ENCODE data around the gene BHMT.
"Not testable (repeated sequence)": the region's sequence is repeated elsewhere in the genome, so short reads cannot be mapped to it uniquely, and the experiment has no call there.

BHMT gene

DNA sequence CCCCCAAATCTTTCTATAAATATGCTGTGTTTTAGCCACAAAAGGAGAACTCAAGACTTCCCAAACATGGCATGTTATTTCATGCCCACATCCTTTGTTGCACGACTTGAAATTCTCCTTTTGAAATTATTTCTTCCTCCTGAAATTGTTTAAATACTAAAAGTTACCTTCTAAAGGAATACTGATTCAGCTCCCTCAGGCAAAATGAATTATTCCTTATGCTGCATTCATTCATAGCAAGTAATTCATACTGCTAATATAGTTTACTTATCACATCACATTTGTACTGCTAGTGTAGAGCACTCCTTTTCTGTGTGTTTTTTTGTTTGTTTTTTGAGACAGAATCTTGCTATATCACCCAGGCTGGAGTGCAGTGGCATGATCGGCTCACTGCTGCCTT lies 45.7 kb downstream of the BHMT start:
- H3K4me3 ChIP-seq (ENCODE audit: low read depth, low read length), result no peak overlapping the region
- DNase-seq (ENCODE audit: low read depth, low spot score), result no peak
- in situ Hi-C loops (cut with HindIII; ENCODE audit: low sequenced_read_pairs), result no loop called here
- TF ChIP-seq, protein P1, sequence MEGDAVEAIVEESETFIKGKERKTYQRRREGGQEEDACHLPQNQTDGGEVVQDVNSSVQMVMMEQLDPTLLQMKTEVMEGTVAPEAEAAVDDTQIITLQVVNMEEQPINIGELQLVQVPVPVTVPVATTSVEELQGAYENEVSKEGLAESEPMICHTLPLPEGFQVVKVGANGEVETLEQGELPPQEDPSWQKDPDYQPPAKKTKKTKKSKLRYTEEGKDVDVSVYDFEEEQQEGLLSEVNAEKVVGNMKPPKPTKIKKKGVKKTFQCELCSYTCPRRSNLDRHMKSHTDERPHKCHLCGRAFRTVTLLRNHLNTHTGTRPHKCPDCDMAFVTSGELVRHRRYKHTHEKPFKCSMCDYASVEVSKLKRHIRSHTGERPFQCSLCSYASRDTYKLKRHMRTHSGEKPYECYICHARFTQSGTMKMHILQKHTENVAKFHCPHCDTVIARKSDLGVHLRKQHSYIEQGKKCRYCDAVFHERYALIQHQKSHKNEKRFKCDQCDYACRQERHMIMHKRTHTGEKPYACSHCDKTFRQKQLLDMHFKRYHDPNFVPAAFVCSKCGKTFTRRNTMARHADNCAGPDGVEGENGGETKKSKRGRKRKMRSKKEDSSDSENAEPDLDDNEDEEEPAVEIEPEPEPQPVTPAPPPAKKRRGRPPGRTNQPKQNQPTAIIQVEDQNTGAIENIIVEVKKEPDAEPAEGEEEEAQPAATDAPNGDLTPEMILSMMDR (IDR thresholded peaks at IDR 0.05; ENCODE audit: low read depth, low read length), result no peak

DNA sequence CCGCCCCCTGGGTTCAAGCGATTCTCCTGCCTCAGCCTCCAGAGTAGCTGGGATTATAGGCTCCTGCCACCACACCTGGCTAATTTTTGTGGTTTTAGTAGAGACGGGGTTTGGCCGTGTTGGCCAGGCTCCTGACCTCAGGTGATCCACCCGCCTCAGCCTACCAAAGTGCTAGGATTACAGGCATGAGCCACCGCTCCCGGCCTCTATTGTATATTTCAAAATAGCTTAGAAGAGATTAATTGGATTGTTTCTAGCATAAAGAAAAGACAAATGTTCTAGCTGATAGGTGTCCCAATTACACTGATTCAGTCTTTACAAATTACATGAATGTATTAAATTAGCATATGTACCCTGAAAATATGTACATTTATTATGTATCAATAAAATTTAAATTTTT lies 50.0 kb downstream of the BHMT start:
- H3K4me3 ChIP-seq (ENCODE audit: low read depth, low read length); in situ Hi-C loops (cut with HindIII; ENCODE audit: low sequenced_read_pairs); DNase-seq (ENCODE audit: low read depth, low spot score): not testable (repeated sequence)

DNA sequence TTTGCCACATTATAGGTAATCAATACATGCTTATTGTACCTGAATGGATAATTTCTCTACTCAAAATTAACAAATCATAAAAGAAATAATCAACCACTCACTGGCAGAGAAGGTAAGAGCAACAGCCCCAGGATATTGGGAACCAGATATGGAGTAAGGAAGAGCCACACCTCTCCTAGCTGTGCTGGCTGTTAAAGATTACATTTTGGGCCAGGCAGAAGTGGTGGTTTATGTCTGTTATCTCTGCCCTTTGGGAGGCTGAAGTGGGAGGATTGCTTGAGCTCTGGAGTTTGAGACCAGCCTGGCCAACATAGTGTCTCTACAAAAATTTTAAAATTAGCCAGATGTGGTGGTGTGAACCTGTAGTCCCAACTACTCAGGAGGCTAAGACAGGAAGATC lies 56.4 kb downstream of the BHMT start:
- DNase-seq (ENCODE audit: low read depth, low spot score), result no peak
- in situ Hi-C loops (cut with HindIII; ENCODE audit: low sequenced_read_pairs), result no loop called here
- TF ChIP-seq, protein P1 (IDR thresholded peaks at IDR 0.05; ENCODE audit: low read depth, low read length), result no peak
- H3K4me3 ChIP-seq (ENCODE audit: low read depth, low read length), result no peak overlapping the region

DNA sequence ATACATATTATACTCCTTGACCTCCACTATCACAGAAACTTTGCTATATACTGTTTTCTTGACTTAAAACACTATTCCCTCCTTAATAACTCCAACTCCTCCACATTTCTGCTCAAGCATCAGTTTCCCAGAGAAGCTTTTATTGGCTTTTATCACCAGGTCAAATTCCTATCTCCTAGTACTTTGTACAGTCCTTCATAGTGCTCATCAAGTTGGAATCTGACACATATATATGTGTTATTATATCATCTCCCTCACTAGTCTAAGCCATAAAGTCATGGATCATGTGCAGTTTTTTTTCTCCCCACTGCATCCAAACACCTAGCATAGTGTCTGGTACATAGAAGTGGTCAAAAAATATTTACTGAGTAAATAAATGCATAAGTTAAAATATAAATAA lies 59.1 kb downstream of the BHMT start:
- TF ChIP-seq, protein P1 (IDR thresholded peaks at IDR 0.05; ENCODE audit: low read depth, low read length), result no peak
- H3K4me3 ChIP-seq (ENCODE audit: low read depth, low read length), result no peak overlapping the region
- in situ Hi-C loops (cut with HindIII; ENCODE audit: low sequenced_read_pairs), result no loop called here
- DNase-seq (ENCODE audit: low read depth, low spot score), result no peak

DNA sequence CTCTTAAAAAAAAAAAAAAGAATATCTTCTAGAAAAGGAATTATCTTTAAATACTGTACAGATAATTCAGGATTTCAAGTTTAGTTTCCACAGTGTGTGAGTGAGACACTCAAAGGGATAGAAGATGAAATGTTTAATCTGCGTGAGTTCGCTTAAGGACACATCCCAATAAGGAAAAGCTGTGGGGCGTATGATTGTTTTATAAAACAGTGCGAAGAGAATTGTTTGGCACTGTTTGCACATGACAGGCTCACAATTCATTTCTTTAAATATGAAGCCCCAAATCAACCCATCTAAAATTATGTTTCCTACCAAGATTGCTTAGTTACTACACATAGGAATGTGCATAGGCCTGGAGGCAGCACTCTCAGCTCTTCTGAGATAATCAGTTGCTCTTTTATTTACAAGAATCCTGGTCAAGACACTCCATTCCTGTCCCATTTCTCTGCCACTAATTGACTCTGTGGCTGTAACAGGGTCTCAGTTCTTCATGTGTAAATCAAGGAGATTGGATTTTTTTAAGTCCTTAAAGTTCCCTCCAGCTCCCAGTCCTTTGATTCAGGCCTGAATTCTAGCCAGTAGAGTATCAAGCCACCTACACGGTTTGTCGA lies 60.1 kb downstream of the BHMT start:
- in situ Hi-C loops (cut with HindIII; ENCODE audit: low sequenced_read_pairs), result no loop called here
- no peak overlapping the region for H3K4me3 ChIP-seq (ENCODE audit: low read depth, low read length)
- TF ChIP-seq, protein P1 (IDR thresholded peaks at IDR 0.05; ENCODE audit: low read depth, low read length), result no peak

DNA sequence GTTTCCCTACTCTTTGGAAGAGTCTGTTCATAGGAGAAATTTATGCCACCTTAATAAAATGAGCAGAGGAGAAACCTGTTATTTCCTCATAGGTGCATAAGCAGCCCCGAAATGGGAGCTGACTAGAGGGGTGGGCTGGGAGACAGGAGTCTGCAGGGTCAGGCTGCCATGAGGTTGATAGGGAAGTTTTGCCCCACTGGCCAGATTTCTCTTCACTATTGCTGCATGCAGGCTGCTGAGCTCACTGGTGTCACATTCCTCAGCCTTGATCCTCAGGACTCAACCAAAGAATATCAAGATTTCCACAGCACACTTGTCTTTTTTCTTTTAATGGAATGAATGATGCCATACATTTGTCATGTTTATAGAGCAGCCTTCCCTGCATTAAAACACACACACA lies 60.7 kb downstream of the BHMT start:
- DNase-seq (ENCODE audit: low read depth, low spot score), result no peak
- in situ Hi-C loops (cut with HindIII; ENCODE audit: low sequenced_read_pairs), result no loop called here
- no peak overlapping the region for H3K4me3 ChIP-seq (ENCODE audit: low read depth, low read length)
- TF ChIP-seq, protein P1 (IDR thresholded peaks at IDR 0.05; ENCODE audit: low read depth, low read length), result no peak

More for the DNA sequence above, 60.1 kb downstream of the BHMT start:
- no peak for DNase-seq (ENCODE audit: low read depth, low spot score)

DNA sequence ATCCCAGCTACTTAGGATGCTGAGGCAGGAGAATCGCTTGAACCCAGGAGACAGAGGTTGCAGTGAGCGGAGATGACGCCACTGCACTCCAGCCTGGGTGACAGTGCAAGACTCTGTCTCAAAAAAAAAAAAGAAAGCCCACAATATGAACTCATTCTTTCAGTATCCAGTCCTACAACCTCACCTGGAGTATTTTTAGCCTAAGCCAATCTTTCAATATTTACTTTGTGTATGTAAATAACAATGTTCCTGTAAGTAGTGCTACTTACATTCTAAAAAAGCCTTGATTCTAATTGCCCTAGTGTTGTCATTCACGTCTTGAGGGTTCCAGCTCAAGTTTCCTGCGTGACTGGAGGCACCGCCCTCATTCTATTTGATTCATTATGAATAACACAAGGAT lies 62.0 kb downstream of the BHMT start:
- DNase-seq (ENCODE audit: low read depth, low spot score), result no peak
- H3K4me3 ChIP-seq (ENCODE audit: low read depth, low read length), result no peak overlapping the region
- in situ Hi-C loops (cut with HindIII; ENCODE audit: low sequenced_read_pairs), result no loop called here
- TF ChIP-seq, protein P1 (IDR thresholded peaks at IDR 0.05; ENCODE audit: low read depth, low read length), result no peak

DNA sequence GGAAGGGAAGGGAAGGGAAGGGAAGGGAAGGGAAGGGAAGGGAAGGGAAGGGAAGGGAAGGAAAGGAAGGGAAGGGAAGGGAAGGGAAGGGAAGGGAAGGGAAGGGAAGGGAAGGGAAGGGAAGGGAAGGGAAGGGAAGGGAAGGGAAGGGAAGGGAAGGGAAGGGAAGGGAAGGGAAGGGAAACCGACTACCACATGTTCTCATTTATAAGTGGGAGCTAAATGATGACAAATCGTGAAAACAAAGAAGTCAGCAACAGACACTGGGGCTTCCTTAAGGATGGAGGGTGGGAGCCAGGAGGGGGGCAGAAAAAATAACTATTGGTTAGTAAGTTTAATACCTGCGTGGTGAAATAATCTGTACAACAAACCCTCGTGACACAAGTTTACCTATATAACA lies 68.8 kb downstream of the BHMT start:
- in situ Hi-C loops (cut with HindIII; ENCODE audit: low sequenced_read_pairs); DNase-seq (ENCODE audit: low read depth, low spot score); H3K4me3 ChIP-seq (ENCODE audit: low read depth, low read length): not testable (repeated sequence)

Data from astrocyte of the spinal cord (primary cell).